ENCODE results near the gene ISCU. TPM values are rescaled to one million over a fixed set of nuclear protein-coding genes. Genes with fewer than 3 reads are reported as not detected.

ISCU gene
- total and polyA plus RNA-seq, 8 donors, result 78.0 to 147 (median 84.6) TPM

DNA sequence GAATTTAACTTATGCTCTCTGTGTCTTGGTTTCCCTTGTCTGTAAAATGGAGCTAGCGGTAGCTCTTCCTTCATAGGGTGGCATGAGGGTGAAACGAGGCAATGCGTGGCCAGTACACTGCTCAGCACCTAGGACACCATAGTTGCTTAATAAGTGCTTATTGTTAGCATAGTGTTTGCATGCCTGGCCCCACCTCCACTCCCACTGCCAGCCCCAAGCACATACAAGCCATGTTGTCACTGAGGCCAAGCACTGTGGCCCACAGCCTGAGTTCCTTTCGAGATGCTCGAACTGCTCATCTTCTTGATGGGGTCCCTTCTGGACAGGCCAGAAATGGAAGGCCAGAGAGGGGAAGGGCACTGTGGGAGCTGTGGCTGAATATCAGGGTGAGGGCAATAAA, 46.5 kb upstream of the ISCU start:
- H3K36me3 ChIP-seq, result peaks cover 0 to 41% of the 10 kb centered on the region in 2 donors
- TF ChIP-seq, protein P1, sequence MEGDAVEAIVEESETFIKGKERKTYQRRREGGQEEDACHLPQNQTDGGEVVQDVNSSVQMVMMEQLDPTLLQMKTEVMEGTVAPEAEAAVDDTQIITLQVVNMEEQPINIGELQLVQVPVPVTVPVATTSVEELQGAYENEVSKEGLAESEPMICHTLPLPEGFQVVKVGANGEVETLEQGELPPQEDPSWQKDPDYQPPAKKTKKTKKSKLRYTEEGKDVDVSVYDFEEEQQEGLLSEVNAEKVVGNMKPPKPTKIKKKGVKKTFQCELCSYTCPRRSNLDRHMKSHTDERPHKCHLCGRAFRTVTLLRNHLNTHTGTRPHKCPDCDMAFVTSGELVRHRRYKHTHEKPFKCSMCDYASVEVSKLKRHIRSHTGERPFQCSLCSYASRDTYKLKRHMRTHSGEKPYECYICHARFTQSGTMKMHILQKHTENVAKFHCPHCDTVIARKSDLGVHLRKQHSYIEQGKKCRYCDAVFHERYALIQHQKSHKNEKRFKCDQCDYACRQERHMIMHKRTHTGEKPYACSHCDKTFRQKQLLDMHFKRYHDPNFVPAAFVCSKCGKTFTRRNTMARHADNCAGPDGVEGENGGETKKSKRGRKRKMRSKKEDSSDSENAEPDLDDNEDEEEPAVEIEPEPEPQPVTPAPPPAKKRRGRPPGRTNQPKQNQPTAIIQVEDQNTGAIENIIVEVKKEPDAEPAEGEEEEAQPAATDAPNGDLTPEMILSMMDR (IDR thresholded peaks at IDR 0.05), result no peak
- DNase-seq (no peak), ATAC-seq (peak; percentile 2)
- H3K4me3 ChIP-seq, result peak overlapping the region; percentile 84 to 87
- H3K9me3 ChIP-seq, result no peaks in the 10 kb centered on the region
- no peaks in the 10 kb centered on the region for H3K27me3 ChIP-seq
- intact Hi-C loops (cut with DNase I), result no loop called here
- H3K4me1 ChIP-seq, result peaks cover 4 to 15% of the 10 kb centered on the region in 2 donors
- H3K27ac ChIP-seq, result peak overlapping the region in 1 of 2 donors; percentile 67

DNA sequence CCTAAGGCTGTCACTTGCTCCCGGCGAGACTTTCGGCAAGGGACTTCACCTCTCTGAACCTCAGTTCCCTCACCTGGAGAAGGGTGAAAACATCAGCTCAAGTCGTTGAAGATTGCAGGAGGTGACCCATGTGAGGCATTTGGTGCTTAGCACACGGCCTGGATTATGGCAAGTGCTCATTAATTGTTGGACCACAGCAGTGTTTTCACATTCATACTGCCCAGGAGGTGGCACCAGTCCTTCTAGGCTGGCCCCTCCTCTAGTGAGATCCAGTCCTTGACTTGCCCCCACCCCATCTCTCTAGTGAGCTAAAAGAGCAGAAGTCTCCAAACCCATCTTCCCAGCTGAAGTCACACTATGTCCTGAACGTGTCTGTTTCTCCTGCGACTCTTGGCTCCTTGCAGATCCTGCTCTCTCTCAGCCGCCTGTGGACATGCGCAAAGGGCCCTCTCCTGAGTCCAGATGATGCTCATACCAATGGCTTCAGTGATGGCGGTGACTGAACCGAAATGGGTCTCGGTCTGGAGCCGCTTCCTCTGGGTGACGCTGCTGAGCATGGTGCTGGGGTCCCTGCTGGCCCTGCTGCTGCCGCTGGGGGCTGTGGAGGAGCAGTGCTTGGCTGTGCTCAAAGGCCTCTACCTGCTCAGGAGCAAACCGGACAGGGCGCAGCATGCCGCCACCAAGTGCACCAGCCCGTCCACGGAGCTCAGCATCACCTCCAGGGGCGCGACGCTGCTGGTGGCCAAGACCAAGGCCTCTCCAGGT, 45.7 kb upstream of the ISCU start:
- Histone ChIP-seq H3K4me1 (peaks cover 4 to 15% of the 10 kb centered on the region in 2 donors), H3K27ac (no peak overlapping the region), H3K4me3 (peak overlapping the region in 1 of 2 donors; percentile 87), H3K36me3 (peaks cover 0 to 49% of the 10 kb centered on the region in 2 donors), H3K27me3 (no peaks in the 10 kb centered on the region), H3K9me3 (no peaks in the 10 kb centered on the region)
- no peak for DNase-seq
- ATAC-seq, result no peak
- intact Hi-C loops (cut with DNase I), result no loop called here
- TF ChIP-seq, protein P1 (IDR thresholded peaks at IDR 0.05), result no peak

DNA sequence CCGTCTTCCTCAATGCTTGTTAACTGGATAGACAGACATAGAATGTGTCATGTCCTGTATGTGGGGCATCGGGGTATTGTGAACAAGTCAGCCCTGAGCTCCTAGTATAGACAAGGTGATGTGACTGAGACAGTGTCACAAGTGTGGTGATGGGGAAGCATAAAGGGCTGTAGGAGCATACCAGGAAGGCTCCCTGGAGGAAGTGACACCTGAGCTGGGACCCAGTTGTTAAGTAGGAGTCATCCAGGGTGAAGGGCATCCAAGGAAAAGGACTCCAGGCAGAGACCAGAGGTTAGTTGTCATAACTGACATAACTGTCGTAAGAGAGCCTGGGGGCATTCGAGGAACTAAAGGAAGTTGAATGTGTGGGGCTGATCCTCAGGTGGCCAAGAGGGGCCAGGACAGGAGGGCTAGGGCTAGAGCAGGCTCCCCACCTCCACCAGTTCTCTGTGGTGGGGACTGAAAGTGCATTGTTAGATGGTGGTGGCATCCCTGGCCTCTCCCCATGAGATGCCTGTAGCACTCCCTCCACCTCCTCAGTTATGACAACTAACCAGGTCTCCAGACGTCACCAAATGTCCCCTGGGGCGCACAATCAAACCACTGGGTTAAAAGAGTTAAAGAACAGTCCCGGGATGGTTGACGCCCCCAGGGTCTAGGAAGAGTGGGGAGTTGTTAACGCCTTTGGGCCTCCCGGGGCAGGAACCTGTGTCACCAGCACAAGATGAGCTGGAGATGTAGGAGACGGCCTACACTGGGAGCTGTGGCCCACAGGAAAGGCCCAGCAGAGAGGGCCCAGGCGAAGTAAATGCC, 44.9 kb upstream of the ISCU start:
- no peaks in the 10 kb centered on the region for H3K9me3 ChIP-seq
- no peak for DNase-seq
- H3K27me3 ChIP-seq, result no peaks in the 10 kb centered on the region
- H3K27ac ChIP-seq, result no peak overlapping the region
- intact Hi-C loops (cut with DNase I), result no loop called here
- H3K4me3 ChIP-seq, result no peak overlapping the region
- peaks cover 4 to 15% of the 10 kb centered on the region in 2 donors for H3K4me1 ChIP-seq
- ATAC-seq, result no peak
- peaks cover 0 to 57% of the 10 kb centered on the region in 2 donors for H3K36me3 ChIP-seq
- TF ChIP-seq, protein P1 (IDR thresholded peaks at IDR 0.05), result no peak

DNA sequence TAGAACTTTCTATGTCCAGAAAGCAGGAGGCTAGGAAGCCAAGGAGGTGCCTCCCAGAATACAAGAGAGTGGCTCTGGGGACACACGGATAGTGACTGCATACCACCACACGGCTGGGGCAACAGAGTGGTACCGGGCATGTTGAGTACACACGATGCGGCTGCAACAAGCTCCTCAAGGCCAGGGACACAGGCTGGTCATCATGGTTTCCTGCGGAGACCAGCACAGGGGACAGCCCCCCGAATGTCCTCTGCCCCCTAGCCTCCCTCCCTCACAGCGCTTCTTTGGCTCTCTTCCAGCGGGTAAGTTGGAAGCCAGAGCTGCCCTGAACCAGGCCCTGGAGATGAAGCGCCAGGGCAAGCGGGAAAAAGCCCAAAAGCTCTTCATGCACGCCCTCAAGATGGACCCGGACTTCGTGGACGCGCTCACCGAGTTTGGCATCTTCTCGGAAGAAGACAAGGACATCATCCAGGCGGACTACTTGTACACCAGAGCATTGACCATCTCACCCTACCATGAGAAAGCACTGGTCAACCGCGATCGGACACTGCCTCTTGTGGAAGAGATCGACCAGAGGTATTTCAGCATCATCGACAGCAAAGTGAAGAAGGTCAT, 44.2 kb upstream of the ISCU start:
- ATAC-seq (no peak), DNase-seq (no peak)
- Histone ChIP-seq H3K27me3 (no peaks in the 10 kb centered on the region), H3K4me3 (no peak overlapping the region), H3K9me3 (no peaks in the 10 kb centered on the region), H3K36me3 (peaks cover 0 to 64% of the 10 kb centered on the region in 2 donors), H3K4me1 (peaks cover 4 to 15% of the 10 kb centered on the region in 2 donors), H3K27ac (no peak overlapping the region)
- TF ChIP-seq, protein P1 (IDR thresholded peaks at IDR 0.05), result no peak
- intact Hi-C loops (cut with DNase I), result no loop called here

Measured in left lung (tissue), 10 donors.